Loucy (cell line): ENCODE results near the gene KCNC2.

ENCODE experiments used
- H2AFZ ChIP-seq: fragments of 200-600 bp; sonication (generic); 2 replicates; pipeline ENCODE4 v1.6.0; 2016; ENCODE audit warnings: antibody characterized with exemption, mild to moderate bottlenecking, low read length, moderate library complexity
- H3F3A ChIP-seq: fragments of 200-600 bp; 2 replicates; pipeline ENCODE4 v1.6.0; 2016; ENCODE audit warnings: antibody characterized with exemption, low read depth, mild to moderate bottlenecking
- H3K27me3 ChIP-seq: fragments of 200-600 bp; sonication (generic); 2 replicates; pipeline ENCODE4 v1.6.1; 2014; ENCODE audit warnings: low read length, mild to moderate bottlenecking; ENCODE audit not compliant: insufficient read depth, poor library complexity, severe bottlenecking
- H3K36me3 ChIP-seq: fragments of 200-600 bp; sonication (generic); 2 replicates; pipeline ENCODE4 v1.6.1; 2016; ENCODE audit warnings: low read length; ENCODE audit not compliant: insufficient read depth
- H3K4me1 ChIP-seq: fragments of 200-600 bp; sonication (generic); 2 replicates; pipeline ENCODE4 v1.5.1; 2014; ENCODE audit warnings: low read length, mild to moderate bottlenecking; ENCODE audit not compliant: insufficient read depth, poor library complexity, severe bottlenecking
- H3K4me2 ChIP-seq: fragments of 200-600 bp; sonication (generic); 2 replicates; pipeline ENCODE4 v1.6.0; 2014; ENCODE audit warnings: antibody characterized with exemption, low read length, low read depth, mild to moderate bottlenecking; ENCODE audit not compliant: poor library complexity, severe bottlenecking
- H3K4me3 ChIP-seq: fragments of 200-600 bp; sonication (generic); 2 replicates; pipeline ENCODE4 v1.5.1; 2014; ENCODE audit warnings: low read length, mild to moderate bottlenecking, mixed read lengths; ENCODE audit not compliant: poor library complexity, severe bottlenecking
- H3K79me2 ChIP-seq: fragments of 200-600 bp; sonication (generic); 2 replicates; pipeline ENCODE4 v1.6.1; 2014; ENCODE audit warnings: low read length; ENCODE audit not compliant: insufficient read depth
- H3K9ac ChIP-seq: fragments of 200-600 bp; sonication (generic); 2 replicates; pipeline ENCODE4 v1.6.0; 2014; ENCODE audit warnings: mild to moderate bottlenecking, low read depth, low read length, moderate library complexity; ENCODE audit not compliant: poor library complexity, severe bottlenecking
- H3K9me2 ChIP-seq: fragments of 200-600 bp; sonication (generic); replicated peaks from 2 replicates; pipeline ENCODE4 v1.6.1; 2016; ENCODE audit warnings: low read depth, low read length, mixed read lengths
- H3K9me3 ChIP-seq: fragments of 200-600 bp; sonication (generic); 2 replicates; pipeline ENCODE4 v1.6.1; 2014; ENCODE audit warnings: mild to moderate bottlenecking, antibody characterized with exemption, low read length, low read depth; ENCODE audit not compliant: insufficient read depth
- H4K20me1 ChIP-seq: fragments of 200-600 bp; sonication (generic); 2 replicates; pipeline ENCODE4 v1.6.0; 2014; ENCODE audit warnings: antibody characterized with exemption, low read length, mild to moderate bottlenecking; ENCODE audit not compliant: insufficient read depth, poor library complexity, severe bottlenecking
- CTCF ChIP-seq: fragments of 200-600 bp; sonication (generic); conservative IDR thresholded peaks from 2 replicates; pipeline ENCODE4 v1.5.1; 2014; ENCODE audit warnings: mild to moderate bottlenecking, antibody characterized with exemption, low read length
- EZH2phosphoT487 ChIP-seq: fragments of 200-600 bp; IDR thresholded peaks from 2 replicates; pipeline ENCODE4 v1.6.1; 2018; ENCODE audit warnings: antibody characterized with exemption, mild to moderate bottlenecking, moderate library complexity, borderline replicate concordance

The KCNC2 gene

GRCh38 chr12:75080582-75080981 lies 129.1 kb downstream of the KCNC2 start:
- no peak overlapping the region for H2AFZ ChIP-seq
- H3K27me3 ChIP-seq, result no peaks in the 10 kb centered on the region
- no peaks in the 10 kb centered on the region for H4K20me1 ChIP-seq
- no peaks in the 10 kb centered on the region for H3K79me2 ChIP-seq
- TF ChIP-seq CTCF, result no peak
- no peak for TF ChIP-seq EZH2phosphoT487
- no peaks in the 10 kb centered on the region for H3K9me3 ChIP-seq
- H3K9ac ChIP-seq, result no peak overlapping the region
- H3K4me3 ChIP-seq, result no peak overlapping the region
- no peaks in the 10 kb centered on the region for H3K4me1 ChIP-seq
- H3K36me3 ChIP-seq, result no peaks in the 10 kb centered on the region
- H3F3A ChIP-seq, result no peaks in the 10 kb centered on the region
- no peak overlapping the region for H3K4me2 ChIP-seq
- H3K9me2 ChIP-seq, result no peaks in the 10 kb centered on the region

DNA sequence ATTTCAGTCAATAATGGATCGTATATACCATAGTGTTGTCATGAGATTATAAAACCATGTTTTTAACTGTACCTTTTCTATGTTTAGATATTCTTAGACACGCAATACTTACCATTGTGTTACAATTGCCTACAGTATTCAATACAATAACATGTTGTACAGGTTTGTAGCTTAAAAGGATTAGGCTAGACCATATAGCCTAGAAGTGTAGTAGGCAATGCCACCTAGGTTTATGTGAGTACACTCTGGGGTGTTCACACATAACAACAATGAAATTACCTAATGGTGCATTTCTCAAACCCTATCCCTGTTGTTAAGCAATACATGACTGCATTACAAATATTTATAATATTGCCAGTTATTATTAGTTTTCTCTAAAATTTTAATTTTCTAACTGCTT lies 144.2 kb downstream of the KCNC2 start:
- TF ChIP-seq EZH2phosphoT487 (no peak), CTCF (no peak)
- no peaks in the 10 kb centered on the region for H3K27me3 ChIP-seq
- H3K9me2 ChIP-seq, result no peaks in the 10 kb centered on the region
- H3K9ac ChIP-seq, result no peak overlapping the region
- H3K4me1 ChIP-seq, result no peaks in the 10 kb centered on the region
- H3K36me3 ChIP-seq, result no peaks in the 10 kb centered on the region
- H3K9me3 ChIP-seq, result no peaks in the 10 kb centered on the region
- H3K79me2 ChIP-seq, result no peaks in the 10 kb centered on the region
- no peaks in the 10 kb centered on the region for H3F3A ChIP-seq
- H3K4me3 ChIP-seq, result no peak overlapping the region
- H2AFZ ChIP-seq, result no peak overlapping the region
- H4K20me1 ChIP-seq, result no peaks in the 10 kb centered on the region
- no peak overlapping the region for H3K4me2 ChIP-seq

DNA sequence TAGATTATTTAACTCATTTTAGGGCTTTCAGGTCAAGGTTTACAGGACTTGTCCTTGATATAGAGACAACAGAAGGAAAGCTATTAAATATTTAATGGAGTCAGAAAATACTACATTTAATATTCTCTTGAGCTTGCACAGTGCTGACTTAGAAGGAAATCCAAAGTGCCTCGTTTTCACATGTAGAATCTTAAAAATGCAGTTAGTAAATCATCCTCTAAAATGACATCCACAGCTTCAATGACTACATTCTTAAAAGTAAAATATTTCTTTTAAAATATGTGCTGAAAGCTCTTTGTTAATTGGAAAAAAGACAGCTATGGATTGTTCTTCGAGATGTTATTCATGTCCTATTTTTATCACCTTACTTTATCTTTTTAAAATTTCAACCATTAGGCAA lies 146.9 kb downstream of the KCNC2 start:
- Histone ChIP-seq H3F3A (no peaks in the 10 kb centered on the region), H3K36me3 (no peaks in the 10 kb centered on the region), H2AFZ (no peak overlapping the region), H3K9me3 (no peaks in the 10 kb centered on the region), H4K20me1 (no peaks in the 10 kb centered on the region), H3K27me3 (no peaks in the 10 kb centered on the region), H3K4me2 (no peak overlapping the region), H3K9me2 (no peaks in the 10 kb centered on the region), H3K4me1 (no peaks in the 10 kb centered on the region), H3K79me2 (no peaks in the 10 kb centered on the region), H3K4me3 (no peak overlapping the region), H3K9ac (no peak overlapping the region)
- TF ChIP-seq CTCF, result no peak
- no peak for TF ChIP-seq EZH2phosphoT487
